Hepatocyte (in vitro differentiated cells): ENCODE results near the gene ARHGAP42.

Experiments used
- EZH2phosphoT487 ChIP-seq: fragments of 200-600 bp; sonication (generic); IDR thresholded peaks from one replicate; pipeline ENCODE4 v1.6.1; 2018; ENCODE audit warnings: antibody characterized with exemption, mild to moderate bottlenecking, low read depth, moderate library complexity; ENCODE audit not compliant: unreplicated experiment, severe bottlenecking
- TF ChIP-seq, protein P1 (sequence below): fragments of 200-600 bp; sonication (generic); IDR thresholded peaks from 2 replicates; pipeline ENCODE4 v1.5.1; 2016; ENCODE audit warnings: antibody characterized with exemption, mild to moderate bottlenecking; ENCODE audit not compliant: poor library complexity

DNA sequence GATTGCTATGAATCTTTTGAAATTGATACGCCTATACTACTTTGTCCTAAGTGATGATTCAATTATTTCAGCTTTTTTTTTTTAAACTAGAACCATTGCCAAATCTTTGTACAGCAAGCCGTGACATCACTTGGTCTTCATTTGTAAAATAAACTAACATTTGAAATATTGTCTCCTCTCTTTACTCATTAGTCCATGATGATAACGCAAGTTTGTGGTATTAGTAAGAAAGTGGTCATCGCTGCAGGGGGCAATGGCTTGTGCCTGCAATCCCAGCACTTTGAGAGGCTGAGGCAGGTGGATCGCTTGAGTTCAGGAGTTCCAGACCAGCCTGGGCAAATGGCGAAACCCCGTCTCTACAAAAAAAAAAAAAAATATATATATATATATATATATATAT lies 12.9 kb upstream of the ARHGAP42 start:
- TF ChIP-seq, protein P1, sequence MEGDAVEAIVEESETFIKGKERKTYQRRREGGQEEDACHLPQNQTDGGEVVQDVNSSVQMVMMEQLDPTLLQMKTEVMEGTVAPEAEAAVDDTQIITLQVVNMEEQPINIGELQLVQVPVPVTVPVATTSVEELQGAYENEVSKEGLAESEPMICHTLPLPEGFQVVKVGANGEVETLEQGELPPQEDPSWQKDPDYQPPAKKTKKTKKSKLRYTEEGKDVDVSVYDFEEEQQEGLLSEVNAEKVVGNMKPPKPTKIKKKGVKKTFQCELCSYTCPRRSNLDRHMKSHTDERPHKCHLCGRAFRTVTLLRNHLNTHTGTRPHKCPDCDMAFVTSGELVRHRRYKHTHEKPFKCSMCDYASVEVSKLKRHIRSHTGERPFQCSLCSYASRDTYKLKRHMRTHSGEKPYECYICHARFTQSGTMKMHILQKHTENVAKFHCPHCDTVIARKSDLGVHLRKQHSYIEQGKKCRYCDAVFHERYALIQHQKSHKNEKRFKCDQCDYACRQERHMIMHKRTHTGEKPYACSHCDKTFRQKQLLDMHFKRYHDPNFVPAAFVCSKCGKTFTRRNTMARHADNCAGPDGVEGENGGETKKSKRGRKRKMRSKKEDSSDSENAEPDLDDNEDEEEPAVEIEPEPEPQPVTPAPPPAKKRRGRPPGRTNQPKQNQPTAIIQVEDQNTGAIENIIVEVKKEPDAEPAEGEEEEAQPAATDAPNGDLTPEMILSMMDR = no peak
- no peak for TF ChIP-seq EZH2phosphoT487
